Measurements from ENCODE around the gene ATP9B.

DNA sequence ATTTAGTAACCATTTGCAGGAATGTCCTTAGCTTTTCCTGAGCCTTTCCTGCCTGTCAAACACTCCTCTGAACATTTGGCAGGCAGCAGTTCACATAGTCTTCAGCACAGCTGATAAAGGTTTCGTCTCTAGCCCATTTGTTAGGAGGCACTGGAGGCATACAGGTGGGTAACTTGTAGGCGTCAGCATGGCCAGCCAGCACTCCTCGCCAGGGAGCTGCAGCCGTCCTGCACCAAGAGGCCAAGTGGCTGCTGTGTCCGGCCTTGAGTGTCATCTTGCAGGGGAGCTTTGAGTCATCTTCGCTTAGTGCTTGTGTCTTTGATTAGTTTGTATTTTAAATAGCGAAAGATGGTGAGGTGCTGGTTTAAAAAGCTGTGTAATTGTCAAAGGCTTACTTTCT lies 206.3 kb downstream of the ATP9B start:
- TF ChIP-seq, protein P1, sequence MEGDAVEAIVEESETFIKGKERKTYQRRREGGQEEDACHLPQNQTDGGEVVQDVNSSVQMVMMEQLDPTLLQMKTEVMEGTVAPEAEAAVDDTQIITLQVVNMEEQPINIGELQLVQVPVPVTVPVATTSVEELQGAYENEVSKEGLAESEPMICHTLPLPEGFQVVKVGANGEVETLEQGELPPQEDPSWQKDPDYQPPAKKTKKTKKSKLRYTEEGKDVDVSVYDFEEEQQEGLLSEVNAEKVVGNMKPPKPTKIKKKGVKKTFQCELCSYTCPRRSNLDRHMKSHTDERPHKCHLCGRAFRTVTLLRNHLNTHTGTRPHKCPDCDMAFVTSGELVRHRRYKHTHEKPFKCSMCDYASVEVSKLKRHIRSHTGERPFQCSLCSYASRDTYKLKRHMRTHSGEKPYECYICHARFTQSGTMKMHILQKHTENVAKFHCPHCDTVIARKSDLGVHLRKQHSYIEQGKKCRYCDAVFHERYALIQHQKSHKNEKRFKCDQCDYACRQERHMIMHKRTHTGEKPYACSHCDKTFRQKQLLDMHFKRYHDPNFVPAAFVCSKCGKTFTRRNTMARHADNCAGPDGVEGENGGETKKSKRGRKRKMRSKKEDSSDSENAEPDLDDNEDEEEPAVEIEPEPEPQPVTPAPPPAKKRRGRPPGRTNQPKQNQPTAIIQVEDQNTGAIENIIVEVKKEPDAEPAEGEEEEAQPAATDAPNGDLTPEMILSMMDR (conservative IDR thresholded peaks at IDR 0.05; ENCODE audit: low read length), result no peak
- no peak for TF ChIP-seq EZH2phosphoT487 (IDR thresholded peaks at IDR 0.05; ENCODE audit: borderline replicate concordance)

Measured in Loucy (cell line).